Heart left ventricle (tissue), 13 donors: ENCODE measurements around the gene PSMG1.

Experiments
- POLR2A ChIP-seq, 2 donors: fragments of 450-650 bp; IDR thresholded peaks; one replicate each; pipeline ENCODE4 v1.6.1; 2017; ENCODE audit warnings: antibody characterized with exemption in 2 of 2, mild to moderate bottlenecking in 2 of 2, moderate library complexity in 2 of 2
- TF ChIP-seq, protein P1 (sequence below), 12 donors: fragments of 200-600 bp; sonication (generic) in 4 of 12; IDR thresholded peaks; one replicate each; pipeline versions ENCODE4 v1.5.0 to v1.8.0; 2018 to 2022; ENCODE audit warnings: antibody characterized with exemption in 12 of 12, mild to moderate bottlenecking in 5 of 12
- donor health status: ischemic (EF 13 %, LVEDD 7.1; RV severe dilation, severe dysfunction).
- donor health status: DM: no; HTN: yes; CAD: no.
- donor health status: DM: no; HTN: no; CAD: no.
- donor health status: ischemic (EF 25% LVEDD 6.9; RV normal size, moderate dysfunction).
- donor health status: ischemic (EF 25% LVEDD 5.7; RV mildly dilated, moderate dysfunction).
- donor health status: ischemic (EF 35%, LVEDD 5.7; RV mildly dilated, moderate dysfunction).
- donor health status: nonischemic (EF 11% LVEDD 7.7; RV severe dilation, severe dysfunction).
- donor health status: DM: yes; HTN: yes; CAD: no.
- donor health status: PGD.
- donor health status: ischemic (EF 29% LVEDD 5.4; RV normal size, mild dysfunction).
- donor health status: nonischemic (EF 23%, LVEDD 6.1; RV moderate dilation, normal function).

DNA sequence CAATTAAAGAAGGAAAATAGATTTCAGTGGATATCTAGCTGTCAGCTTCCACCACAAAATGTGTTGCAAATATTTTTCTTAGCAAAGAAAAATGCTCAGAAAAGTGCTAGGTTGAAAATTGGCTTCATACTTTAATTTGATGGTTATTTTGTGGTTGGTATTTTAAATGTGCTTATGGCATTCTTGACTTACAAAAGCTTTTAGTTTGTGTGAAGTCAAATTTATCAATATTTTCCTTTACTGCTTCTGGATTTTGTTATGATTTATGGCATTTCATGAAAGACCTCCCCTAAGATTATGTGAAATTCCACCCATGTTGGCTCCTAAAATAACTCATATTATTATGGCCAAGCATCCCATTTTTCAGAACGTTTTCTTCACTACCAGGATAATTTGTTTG lies 51.5 kb downstream of the PSMG1 start:
- TF ChIP-seq, protein P1, sequence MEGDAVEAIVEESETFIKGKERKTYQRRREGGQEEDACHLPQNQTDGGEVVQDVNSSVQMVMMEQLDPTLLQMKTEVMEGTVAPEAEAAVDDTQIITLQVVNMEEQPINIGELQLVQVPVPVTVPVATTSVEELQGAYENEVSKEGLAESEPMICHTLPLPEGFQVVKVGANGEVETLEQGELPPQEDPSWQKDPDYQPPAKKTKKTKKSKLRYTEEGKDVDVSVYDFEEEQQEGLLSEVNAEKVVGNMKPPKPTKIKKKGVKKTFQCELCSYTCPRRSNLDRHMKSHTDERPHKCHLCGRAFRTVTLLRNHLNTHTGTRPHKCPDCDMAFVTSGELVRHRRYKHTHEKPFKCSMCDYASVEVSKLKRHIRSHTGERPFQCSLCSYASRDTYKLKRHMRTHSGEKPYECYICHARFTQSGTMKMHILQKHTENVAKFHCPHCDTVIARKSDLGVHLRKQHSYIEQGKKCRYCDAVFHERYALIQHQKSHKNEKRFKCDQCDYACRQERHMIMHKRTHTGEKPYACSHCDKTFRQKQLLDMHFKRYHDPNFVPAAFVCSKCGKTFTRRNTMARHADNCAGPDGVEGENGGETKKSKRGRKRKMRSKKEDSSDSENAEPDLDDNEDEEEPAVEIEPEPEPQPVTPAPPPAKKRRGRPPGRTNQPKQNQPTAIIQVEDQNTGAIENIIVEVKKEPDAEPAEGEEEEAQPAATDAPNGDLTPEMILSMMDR (IDR thresholded peaks at IDR 0.05): no peak
- no peak for TF ChIP-seq POLR2A (IDR thresholded peaks at IDR 0.05)
